Measurements from ENCODE around the gene MIA3. TPM values are rescaled to one million over a fixed set of nuclear protein-coding genes. Genes with fewer than 3 reads are reported as not detected.

The MIA3 gene
- total RNA-seq, 1 experiment from 2014 or later, result 50.8 TPM

- no peak for TF ChIP-seq EZH2phosphoT487 (IDR thresholded peaks at IDR 0.05; ENCODE audit: borderline replicate concordance, low read length)
- Histone ChIP-seq H3F3A (ENCODE audit: low read length, unreplicated experiment) (no peaks in the 10 kb centered on the region), H3K27ac (ENCODE audit: low read length) (no peak overlapping the region), H4K20me1 (ENCODE audit: low read length) (no peaks in the 10 kb centered on the region), H3K9me3 (ENCODE audit: low read length) (no peaks in the 10 kb centered on the region), H3K9me2 (replicated peaks; ENCODE audit: low read length) (no peaks in the 10 kb centered on the region), H3K36me3 (ENCODE audit: low read depth, low read length) (peaks cover 31% of the 10 kb centered on the region; the same call in 1 of the 2 replicates), H3K9ac (ENCODE audit: low read length) (no peak overlapping the region), H3K27me3 (ENCODE audit: low read length) (no peaks in the 10 kb centered on the region), H3K4me3 (ENCODE audit: low read length) (no peak overlapping the region), H3K4me1 (ENCODE audit: insufficient read depth, low read length) (no peaks in the 10 kb centered on the region), H3K4me2 (ENCODE audit: low read length) (no peak overlapping the region), H2AFZ (ENCODE audit: low read length) (no peak overlapping the region), H3K79me2 (ENCODE audit: low read length) (no peaks in the 10 kb centered on the region)
- ChIA-PET POLR2A (ENCODE audit: unreplicated experiment) (no interaction called here), CTCF (no interaction called here)
- ATAC-seq (peak; percentile 56; the same call in 1 of the 2 replicates), DNase-seq (peak; percentile 43)
- intact Hi-C loops (cut with micrococcal nuclease), result no loop called here
- BruUV-seq (replicated peaks), result no TSS peak
These were observed 9.3 kb downstream of the MIA3 start for GRCh38 chr1:222627232-222627631.

GRCh38 chr1:222629921-222630535 lies 12.1 kb downstream of the MIA3 start:
- Histone ChIP-seq H3K27ac (ENCODE audit: low read length) (no peak overlapping the region), H3K79me2 (ENCODE audit: low read length) (no peaks in the 10 kb centered on the region), H2AFZ (ENCODE audit: low read length) (no peak overlapping the region), H3K9ac (ENCODE audit: low read length) (no peak overlapping the region), H3K9me2 (replicated peaks; ENCODE audit: low read length) (no peaks in the 10 kb centered on the region), H3K27me3 (ENCODE audit: low read length) (no peaks in the 10 kb centered on the region), H3K36me3 (ENCODE audit: low read depth, low read length) (peaks cover 19% of the 10 kb centered on the region; the same call in 1 of the 2 replicates), H3K9me3 (ENCODE audit: low read length) (no peaks in the 10 kb centered on the region), H4K20me1 (ENCODE audit: low read length) (no peaks in the 10 kb centered on the region), H3K4me2 (ENCODE audit: low read length) (no peak overlapping the region), H3F3A (ENCODE audit: low read length, unreplicated experiment) (no peaks in the 10 kb centered on the region), H3K4me3 (ENCODE audit: low read length) (no peak overlapping the region), H3K4me1 (ENCODE audit: insufficient read depth, low read length) (no peaks in the 10 kb centered on the region)
- POLR2A ChIA-PET (ENCODE audit: unreplicated experiment), result no interaction called here
- no peak for TF ChIP-seq EZH2 (IDR thresholded peaks at IDR 0.05; ENCODE audit: low read length, unreplicated experiment)
- no peak for TF ChIP-seq CTCF (conservative IDR thresholded peaks at IDR 0.05; ENCODE audit: low read depth, low read length)
- TF ChIP-seq EZH2phosphoT487 (IDR thresholded peaks at IDR 0.05; ENCODE audit: borderline replicate concordance, low read length), result no peak
- CTCF ChIA-PET, result no interaction called here
- BruUV-seq (replicated peaks), result no TSS peak
- ATAC-seq, result no peak
- intact Hi-C loops (cut with micrococcal nuclease), result loop anchor here (5.0 to 10.0 kb wide), 2 partner anchors 68 to 915 kb away; no protein-coding TSS in a partner anchor
- no peak for DNase-seq

GRCh38 chr1:222631611-222632208 lies 13.8 kb downstream of the MIA3 start:
- no peaks in the 10 kb centered on the region for H4K20me1 ChIP-seq (ENCODE audit: low read length)
- peak; percentile 60 for ATAC-seq

More at GRCh38 chr1:222631611-222632208, 13.8 kb downstream of the MIA3 start:
- no peak overlapping the region for H3K9ac ChIP-seq (ENCODE audit: low read length)
- H3K4me3 ChIP-seq (ENCODE audit: low read length), result no peak overlapping the region
- H3F3A ChIP-seq (ENCODE audit: low read length, unreplicated experiment), result no peaks in the 10 kb centered on the region
- BruUV-seq (replicated peaks), result no TSS peak
- no peaks in the 10 kb centered on the region for H3K4me1 ChIP-seq (ENCODE audit: insufficient read depth, low read length)
- H3K9me3 ChIP-seq (ENCODE audit: low read length), result no peaks in the 10 kb centered on the region
- POLR2A ChIA-PET (ENCODE audit: unreplicated experiment), result no interaction called here
- no peaks in the 10 kb centered on the region for H3K79me2 ChIP-seq (ENCODE audit: low read length)
- peaks cover 20% of the 10 kb centered on the region; the same call in 1 of the 2 replicates for H3K36me3 ChIP-seq (ENCODE audit: low read depth, low read length)
- DNase-seq, result no peak
- H3K27ac ChIP-seq (ENCODE audit: low read length), result no peak overlapping the region
- no peaks in the 10 kb centered on the region for H3K27me3 ChIP-seq (ENCODE audit: low read length)
- intact Hi-C loops (cut with micrococcal nuclease), result loop anchor here (5.0 to 10.0 kb wide), 2 partner anchors 69 to 917 kb away; no protein-coding TSS in a partner anchor
- CTCF ChIA-PET, result no interaction called here
- H3K9me2 ChIP-seq (replicated peaks; ENCODE audit: low read length), result no peaks in the 10 kb centered on the region
- H3K4me2 ChIP-seq (ENCODE audit: low read length), result no peak overlapping the region
- no peak for TF ChIP-seq EZH2 (IDR thresholded peaks at IDR 0.05; ENCODE audit: low read length, unreplicated experiment)
- TF ChIP-seq EZH2phosphoT487 (IDR thresholded peaks at IDR 0.05; ENCODE audit: borderline replicate concordance, low read length), result no peak
- no peak for TF ChIP-seq CTCF (conservative IDR thresholded peaks at IDR 0.05; ENCODE audit: low read depth, low read length)
- no peak overlapping the region for H2AFZ ChIP-seq (ENCODE audit: low read length)
